Activated naive CD8-positive, alpha-beta T cell treated with anti-CD3 and anti-CD28 coated beads, Interleukin-2, amount 10 ng/mL, durations not matched to agents 7 days and 5 days (primary cell): ENCODE measurements around the gene CLTB. TPM values are rescaled to one million over a fixed set of nuclear protein-coding genes. Genes with fewer than 3 reads are reported as not detected.

Source experiments
- ATAC-seq: fragments of 150-1000 bp; cut with Tn5 transposase; one replicate; pipeline ENCODE4 v1.10.0; 2021; ENCODE audit warnings: low read depth, moderate library complexity
- POLR2A ChIA-PET: fragments of 350-600 bp; sonication (Branson Sonifier 250); formaldehyde crosslinking; loops from one replicate; lab custom pipeline; 2021; ENCODE audit warnings: antibody characterized with exemption; lab: Charles Lee
- DNase-seq: peaks from one replicate; pipeline ENCODE4 v3.0.0; 2021
- H3K27ac Mint-ChIP-seq: one replicate; pipeline ENCODE4 v1.8.0; 2022; ENCODE audit warnings: mild to moderate bottlenecking, mixed read lengths
- H3K27me3 Mint-ChIP-seq: one replicate; pipeline ENCODE4 v1.8.0; 2022; ENCODE audit warnings: mild to moderate bottlenecking, moderate library complexity, mixed read lengths
- H3K36me3 Mint-ChIP-seq: one replicate; pipeline ENCODE4 v1.8.0; 2021; ENCODE audit warnings: mild to moderate bottlenecking, mixed read lengths
- H3K4me1 Mint-ChIP-seq: one replicate; pipeline ENCODE4 v1.8.0; 2021; ENCODE audit warnings: mixed read lengths
- H3K4me3 Mint-ChIP-seq: one replicate; pipeline ENCODE4 v1.8.0; 2022; ENCODE audit warnings: mild to moderate bottlenecking, moderate library complexity, mixed read lengths
- H3K9me3 Mint-ChIP-seq: one replicate; pipeline ENCODE4 v1.8.0; 2021; ENCODE audit warnings: mixed read lengths
- total RNA-seq, 2 experiments: library from RNA; stranded (reverse); gene quantifications; one replicate each; pipeline ENCODE4 v1.2.3, GENCODE V29; 2021

Gene CLTB
- total RNA-seq, 2 experiments from 2014 or later, result 52.8 to 53.1 TPM

- H3K4me3 Mint-ChIP-seq, result no peak overlapping the region
- H3K36me3 Mint-ChIP-seq, result peaks cover 22% of the 10 kb centered on the region
- no peaks in the 10 kb centered on the region for H3K27me3 Mint-ChIP-seq
- peaks cover 6% of the 10 kb centered on the region for H3K4me1 Mint-ChIP-seq
- no peaks in the 10 kb centered on the region for H3K9me3 Mint-ChIP-seq
- ATAC-seq (no peak), DNase-seq (no peak)
- no peak overlapping the region for H3K27ac Mint-ChIP-seq
- POLR2A ChIA-PET, result interaction anchor here (1.5 kb wide), 1 partner anchor 21 kb away, joined by 6 read pairs; no protein-coding TSS in a partner anchor
These were observed 34.9 kb downstream of the CLTB start for GRCh38 chr5:176381423-176381822.

- no peak for DNase-seq
- ATAC-seq, result no peak
- no peaks in the 10 kb centered on the region for H3K9me3 Mint-ChIP-seq
- H3K4me3 Mint-ChIP-seq, result no peak overlapping the region
- H3K4me1 Mint-ChIP-seq, result no peaks in the 10 kb centered on the region
- H3K36me3 Mint-ChIP-seq, result peaks cover 17% of the 10 kb centered on the region
- POLR2A ChIA-PET, result no interaction called here
- no peak overlapping the region for H3K27ac Mint-ChIP-seq
- H3K27me3 Mint-ChIP-seq, result no peaks in the 10 kb centered on the region
These were observed 36.5 kb downstream of the CLTB start for GRCh38 chr5:176379881-176380280.

- POLR2A ChIA-PET, result interaction anchor here (0.6 to 1.9 kb wide), 2 partner anchors 11 to 23 kb away, joined by 3 to 6 read pairs; partner anchors contain the start of gene KIAA1191
- Mint-ChIP-seq H3K27ac (no peak overlapping the region), H3K36me3 (peaks cover 4% of the 10 kb centered on the region), H3K4me1 (no peaks in the 10 kb centered on the region), H3K27me3 (no peaks in the 10 kb centered on the region), H3K4me3 (no peak overlapping the region), H3K9me3 (no peaks in the 10 kb centered on the region)
- ATAC-seq, result no peak
- DNase-seq, result no peak
These were observed 43.1 kb downstream of the CLTB start for GRCh38 chr5:176373100-176373818.

- ATAC-seq (no peak), DNase-seq (no peak)
- POLR2A ChIA-PET, result interaction anchor here (1.9 kb wide), 1 partner anchor 10 kb away, joined by 6 read pairs; the partner anchor contains the start of gene KIAA1191
- Mint-ChIP-seq H3K4me3 (no peak overlapping the region), H3K4me1 (peaks cover 10% of the 10 kb centered on the region), H3K36me3 (peaks cover 10% of the 10 kb centered on the region), H3K9me3 (no peaks in the 10 kb centered on the region), H3K27me3 (no peaks in the 10 kb centered on the region), H3K27ac (no peak overlapping the region)
These were observed 44.5 kb downstream of the CLTB start for GRCh38 chr5:176371621-176372539.

- no peak for ATAC-seq
- Mint-ChIP-seq H3K27me3 (no peaks in the 10 kb centered on the region), H3K36me3 (peaks cover 10% of the 10 kb centered on the region), H3K4me3 (no peak overlapping the region), H3K4me1 (peaks cover 14% of the 10 kb centered on the region), H3K27ac (no peak overlapping the region), H3K9me3 (no peaks in the 10 kb centered on the region)
- DNase-seq, result no peak
- POLR2A ChIA-PET, result interaction anchor here (1.3 kb wide), 1 partner anchor 9 kb away, joined by 5 read pairs; no protein-coding TSS in a partner anchor
These were observed 46.2 kb downstream of the CLTB start for GRCh38 chr5:176369934-176370711.

GRCh38 chr5:176368726-176369125 is 47.6 kb downstream of the CLTB start:
- no peak for DNase-seq
- Mint-ChIP-seq H3K4me1 (peaks cover 14% of the 10 kb centered on the region), H3K4me3 (no peak overlapping the region), H3K9me3 (no peaks in the 10 kb centered on the region), H3K27me3 (no peaks in the 10 kb centered on the region), H3K36me3 (peaks cover 10% of the 10 kb centered on the region), H3K27ac (no peak overlapping the region)
- ATAC-seq, result no peak
- POLR2A ChIA-PET, result interaction anchor here (0.8 kb wide), 1 partner anchor 9 kb away, joined by 3 read pairs; no protein-coding TSS in a partner anchor

GRCh38 chr5:176366232-176366894 is 50.0 kb downstream of the CLTB start:
- DNase-seq (no peak), ATAC-seq (no peak)
- no peaks in the 10 kb centered on the region for H3K27me3 Mint-ChIP-seq
- peaks cover 10% of the 10 kb centered on the region for H3K36me3 Mint-ChIP-seq
- POLR2A ChIA-PET, result interaction anchor here (0.9 kb wide), 1 partner anchor 9 kb away, joined by 5 read pairs; no protein-coding TSS in a partner anchor
- peak overlapping the region; percentile 31 for H3K27ac Mint-ChIP-seq
- peak overlapping the region; percentile 72 for H3K4me3 Mint-ChIP-seq
- H3K4me1 Mint-ChIP-seq, result peaks cover 26% of the 10 kb centered on the region
- no peaks in the 10 kb centered on the region for H3K9me3 Mint-ChIP-seq

- Mint-ChIP-seq H3K4me3 (peak within 1 kb of the TSS; percentile 79), H3K27ac (peak within 1 kb of the TSS; percentile 76), H3K4me1 (peaks cover 26% of the 10 kb centered on the region), H3K9me3 (no peaks in the 10 kb centered on the region), H3K27me3 (no peaks in the 10 kb centered on the region), H3K36me3 (peaks cover 6% of the 10 kb centered on the region)
- peak; percentile 19 for ATAC-seq
- POLR2A ChIA-PET, result no interaction called here
- peak; percentile 70 for DNase-seq
These were observed 50.7 kb downstream of the CLTB start, which contains the start of gene ARL10 for GRCh38 chr5:176365351-176366231. TSS of gene ARL10 (plus strand) at chr5:176365487. CDS start at chr5:176365564, 77 bp downstream.

- Mint-ChIP-seq H3K4me1 (peaks cover 28% of the 10 kb centered on the region), H3K4me3 (peak overlapping the region; percentile 79), H3K27ac (peak overlapping the region; percentile 76), H3K27me3 (no peaks in the 10 kb centered on the region), H3K36me3 (peaks cover 6% of the 10 kb centered on the region), H3K9me3 (no peaks in the 10 kb centered on the region)
- DNase-seq (no peak), ATAC-seq (no peak)
- POLR2A ChIA-PET, result no interaction called here
These were observed 51.5 kb downstream of the CLTB start for GRCh38 chr5:176364765-176365350.

- no peaks in the 10 kb centered on the region for H3K9me3 Mint-ChIP-seq
- peaks cover 17% of the 10 kb centered on the region for H3K36me3 Mint-ChIP-seq
- DNase-seq, result no peak
- POLR2A ChIA-PET, result interaction anchor here (0.9 to 3.9 kb wide), 6 partner anchors 10 to 884 kb away, joined by 3 to 36 read pairs (median 6); partner anchors contain the start of genes HIGD2A, NOP16, RNF44 and SFXN1
- H3K27ac Mint-ChIP-seq, result peak overlapping the region; percentile 96
- peaks cover 34% of the 10 kb centered on the region for H3K4me1 Mint-ChIP-seq
- H3K4me3 Mint-ChIP-seq, result peak overlapping the region; percentile 99
- no peaks in the 10 kb centered on the region for H3K27me3 Mint-ChIP-seq
- no peak for ATAC-seq
These were observed 54.2 kb downstream of the CLTB start for GRCh38 chr5:176362233-176362490.

- Mint-ChIP-seq H3K4me3 (peak within 1 kb of the TSS; percentile 99), H3K27ac (peak within 1 kb of the TSS; percentile 96), H3K36me3 (peaks cover 16% of the 10 kb centered on the region), H3K27me3 (no peaks in the 10 kb centered on the region), H3K9me3 (no peaks in the 10 kb centered on the region), H3K4me1 (peaks cover 33% of the 10 kb centered on the region)
- POLR2A ChIA-PET, result interaction anchor here (0.6 to 3.9 kb wide), 12 partner anchors 9 to 884 kb away, joined by 3 to 36 read pairs (median 4); partner anchors contain the start of genes HIGD2A, NOP16, RNF44 and SFXN1
- DNase-seq, result peak; percentile 94
- ATAC-seq, result peak; percentile 87
These were observed 54.7 kb downstream of the CLTB start, which contains the start of gene KIAA1191 for GRCh38 chr5:176361437-176362232. TSS of gene KIAA1191 (minus strand) at chr5:176361764. CDS start at chr5:176359508, 2,256 bp downstream.
